Mesenchymal stem cell (in vitro differentiated cells and primary cell): ENCODE measurements around the gene PDS5B.
A peak's percentile ranks its signal among the peaks of the same experiment; 100 is the strongest.

Experiments used
- DNase-seq: peaks from one replicate; pipeline ENCODE4 v3.0.0-alpha.2; 2013
- H2AFZ ChIP-seq: one replicate; pipeline ENCODE4 v1.6.1; 2013; ENCODE audit warnings: low read depth, mild to moderate bottlenecking, control low read depth, inconsistent platforms, low read length, moderate library complexity
- H2AK5ac ChIP-seq: 2 replicates; pipeline ENCODE4 v1.6.1; 2013; ENCODE audit warnings: low read length, moderate library complexity, mild to moderate bottlenecking, inconsistent platforms; ENCODE audit not compliant: severe bottlenecking
- H2BK120ac ChIP-seq: one replicate; pipeline ENCODE4 v1.6.1; 2013; ENCODE audit warnings: low read depth, mild to moderate bottlenecking, inconsistent platforms, low read length, moderate library complexity
- H2BK12ac ChIP-seq, 2 experiments: one replicate each; pipeline ENCODE4 v1.6.1; 2013; ENCODE audit warnings: inconsistent platforms in 2 of 2, low read length in 2 of 2, mild to moderate bottlenecking in 2 of 2, moderate library complexity in 2 of 2, control low read depth in 1 of 2
- H2BK15ac ChIP-seq: one replicate; pipeline ENCODE4 v1.6.1; 2013; ENCODE audit warnings: mild to moderate bottlenecking, low read depth, inconsistent platforms; ENCODE audit not compliant: poor library complexity, severe bottlenecking
- H2BK5ac ChIP-seq: 2 replicates; pipeline ENCODE4 v1.6.1; 2013; ENCODE audit warnings: low read depth, mild to moderate bottlenecking, low read length, control low read depth, inconsistent platforms; ENCODE audit not compliant: poor library complexity, severe bottlenecking
- H3K14ac ChIP-seq, 2 experiments: one replicate each; pipeline ENCODE4 v1.6.1; 2013; ENCODE audit warnings: inconsistent platforms in 2 of 2, low read length in 2 of 2, control low read depth in 1 of 2, mild to moderate bottlenecking in 1 of 2, moderate library complexity in 1 of 2
- H3K18ac ChIP-seq, 2 experiments: one replicate each; pipeline ENCODE4 v1.6.1; 2013; ENCODE audit warnings: inconsistent platforms in 2 of 2, low read length in 2 of 2, control low read depth in 1 of 2, low read depth in 1 of 2, mild to moderate bottlenecking in 1 of 2
- H3K23ac ChIP-seq, 2 experiments: one replicate each; pipeline ENCODE4 v1.6.1; 2013; ENCODE audit warnings: inconsistent platforms in 2 of 2, low read length in 2 of 2, mild to moderate bottlenecking in 2 of 2, moderate library complexity in 2 of 2, control low read depth in 1 of 2
- H3K27ac ChIP-seq: 2 replicates; pipeline ENCODE4 v1.5.1; 2013; ENCODE audit warnings: mild to moderate bottlenecking, moderate library complexity, low read length, control low read depth, inconsistent platforms; ENCODE audit not compliant: poor library complexity, severe bottlenecking
- H3K27me3 ChIP-seq, 2 experiments: 2 replicates each; pipeline versions ENCODE4 v1.6.1 to v1.7.0; 2013; ENCODE audit warnings: low read length in 2 of 2, mild to moderate bottlenecking in 2 of 2, moderate library complexity in 2 of 2, control low read depth in 1 of 2, inconsistent platforms in 1 of 2; ENCODE audit not compliant: control insufficient read depth in 1 of 2, insufficient read depth in 1 of 2
- H3K36me3 ChIP-seq, 2 experiments: 2 replicates each; pipeline versions ENCODE4 v1.6.1 to v1.7.0; 2013; ENCODE audit warnings: low read length in 2 of 2, control low read depth in 1 of 2, inconsistent platforms in 1 of 2, low read depth in 1 of 2, mild to moderate bottlenecking in 1 of 2; ENCODE audit not compliant: insufficient read depth in 2 of 2, control insufficient read depth in 1 of 2
- H3K4ac ChIP-seq, 2 experiments: one replicate each; pipeline ENCODE4 v1.6.1; 2013; ENCODE audit warnings: inconsistent platforms in 2 of 2, low read length in 2 of 2, mild to moderate bottlenecking in 2 of 2, moderate library complexity in 2 of 2, control low read depth in 1 of 2, low read depth in 1 of 2
- H3K4me1 ChIP-seq: 2 replicates; pipeline ENCODE4 v1.6.1; 2013; ENCODE audit warnings: low read depth, low read length, control low read depth; ENCODE audit not compliant: control insufficient read depth, insufficient read depth
- H3K4me2 ChIP-seq: 2 replicates; pipeline ENCODE4 v1.6.1; 2013; ENCODE audit warnings: low read length, mild to moderate bottlenecking, inconsistent platforms; ENCODE audit not compliant: poor library complexity, severe bottlenecking
- H3K4me3 ChIP-seq, 2 experiments: 2 replicates each; pipeline versions ENCODE4 v1.5.1 to v1.7.0; 2013; ENCODE audit warnings: low read length in 2 of 2, mild to moderate bottlenecking in 2 of 2, control low read depth in 1 of 2, low read depth in 1 of 2; ENCODE audit not compliant: insufficient read depth in 1 of 2
- H3K79me1 ChIP-seq: replicated peaks from 2 replicates; pipeline ENCODE4 v1.6.1; 2013; ENCODE audit warnings: mild to moderate bottlenecking, control low read depth, low read length, inconsistent platforms; ENCODE audit not compliant: poor library complexity, severe bottlenecking
- H3K9ac ChIP-seq: 2 replicates; pipeline ENCODE4 v1.7.0; 2013; ENCODE audit warnings: mild to moderate bottlenecking, low read length, moderate library complexity
- H3K9me3 ChIP-seq: 2 replicates; pipeline ENCODE4 v1.7.0; 2013; ENCODE audit warnings: mild to moderate bottlenecking, low read length; ENCODE audit not compliant: control insufficient read depth
- H4K8ac ChIP-seq: one replicate; pipeline ENCODE4 v1.6.1; 2013; ENCODE audit warnings: inconsistent platforms, mild to moderate bottlenecking, low read length, moderate library complexity
- H4K91ac ChIP-seq: one replicate; pipeline ENCODE4 v1.6.1; 2013; ENCODE audit warnings: mild to moderate bottlenecking, low read length, inconsistent platforms
- WGBS: methylation state at CpG from one replicate; pipeline ENCODE4 v1.1.7; 2013; ENCODE audit warnings: mixed read lengths; 5-methylcytosine and 5-hydroxymethylcytosine counted together

PDS5B gene

DNA sequence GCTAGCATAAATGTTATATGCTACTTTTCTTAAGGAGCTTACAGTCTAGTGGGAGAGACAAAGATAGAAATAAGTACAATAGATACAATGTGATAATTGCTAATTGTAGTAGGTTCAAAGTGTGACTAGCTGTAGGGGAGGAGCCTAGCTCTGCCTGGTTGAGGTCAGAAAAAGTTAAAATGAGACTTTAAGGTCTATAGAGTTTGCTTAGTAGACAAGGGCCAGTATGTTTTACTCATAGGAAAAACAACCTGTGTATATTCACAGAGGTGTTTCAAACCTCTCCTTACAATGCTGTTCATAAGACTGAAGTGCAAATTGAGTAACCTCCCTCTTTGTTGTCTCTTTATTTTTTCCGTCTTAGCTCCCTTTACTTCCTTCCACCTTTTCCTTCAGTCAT, 56.1 kb downstream of the PDS5B start:
- no peak overlapping the region for H3K14ac ChIP-seq
- H3K36me3 ChIP-seq, result no peaks in the 10 kb centered on the region
- no peak overlapping the region for H3K9ac ChIP-seq
- H3K4me2 ChIP-seq, result no peak overlapping the region
- no peaks in the 10 kb centered on the region for H3K9me3 ChIP-seq
- H3K23ac ChIP-seq, result no peak overlapping the region
- no peak overlapping the region for H3K18ac ChIP-seq
- peaks cover 8% of the 10 kb centered on the region for H3K4me1 ChIP-seq
- no peaks in the 10 kb centered on the region for H3K27me3 ChIP-seq
- H3K27ac ChIP-seq, result no peak overlapping the region
- no peak overlapping the region for H2AFZ ChIP-seq
- no peak overlapping the region for H2BK120ac ChIP-seq
- H3K79me1 ChIP-seq, result peaks cover 8% of the 10 kb centered on the region
- WGBS, result 100% methylated on average over 1 of the region's 1 CpG
- no peak overlapping the region for H3K4me3 ChIP-seq
- no peak overlapping the region for H3K4ac ChIP-seq
- H2BK12ac ChIP-seq, result no peak overlapping the region
- DNase-seq, result no peak
- H2BK5ac ChIP-seq, result no peak overlapping the region
- no peak overlapping the region for H4K91ac ChIP-seq
- H2AK5ac ChIP-seq, result no peak overlapping the region
- H2BK15ac ChIP-seq, result no peak overlapping the region
- H4K8ac ChIP-seq, result no peak overlapping the region

DNA sequence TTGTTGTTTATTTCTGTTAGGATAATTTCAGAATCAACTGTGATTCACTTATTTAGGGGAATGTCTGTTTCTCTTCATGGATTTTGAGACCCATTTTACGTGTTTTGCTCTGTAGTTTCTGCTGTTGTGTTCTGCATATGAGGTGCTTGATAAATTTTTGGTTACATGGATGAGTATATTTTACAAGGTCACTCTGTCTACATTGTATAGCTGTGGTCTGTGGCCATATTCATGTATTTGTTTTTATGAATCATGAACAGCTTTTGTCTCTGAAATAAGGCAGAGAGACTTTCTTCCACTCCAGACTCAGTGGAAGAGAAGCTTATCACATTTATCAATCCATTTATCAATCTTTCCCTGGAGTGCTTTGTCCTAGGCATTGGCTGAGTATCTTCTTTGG, 56.6 kb downstream of the PDS5B start:
- Histone ChIP-seq H3K14ac (no peak overlapping the region), H2BK120ac (no peak overlapping the region), H2BK5ac (no peak overlapping the region), H4K8ac (no peak overlapping the region), H3K27me3 (no peaks in the 10 kb centered on the region), H3K4me3 (no peak overlapping the region), H2BK15ac (no peak overlapping the region), H2AFZ (no peak overlapping the region), H3K9me3 (no peaks in the 10 kb centered on the region), H3K4me2 (no peak overlapping the region), H3K27ac (no peak overlapping the region), H3K4me1 (peaks cover 9% of the 10 kb centered on the region), H3K79me1 (peaks cover 9% of the 10 kb centered on the region), H3K4ac (no peak overlapping the region), H2AK5ac (no peak overlapping the region), H2BK12ac (no peak overlapping the region), H4K91ac (no peak overlapping the region), H3K36me3 (no peaks in the 10 kb centered on the region), H3K18ac (no peak overlapping the region), H3K23ac (no peak overlapping the region), H3K9ac (no peak overlapping the region)
- 86% methylated on average over 1 of the region's 1 CpG for WGBS
- no peak for DNase-seq

GRCh38 chr13:32645854-32646253, 59.6 kb downstream of the PDS5B start:
- no peak overlapping the region for H3K4me3 ChIP-seq
- H2BK12ac ChIP-seq, result no peak overlapping the region
- H3K4ac ChIP-seq, result no peak overlapping the region
- peaks cover 7% of the 10 kb centered on the region for H3K79me1 ChIP-seq
- no peak overlapping the region for H3K27ac ChIP-seq
- no peak overlapping the region for H2BK15ac ChIP-seq
- WGBS, result 91% methylated on average over 2 of the region's 2 CpGs
- H3K18ac ChIP-seq, result no peak overlapping the region
- H2AK5ac ChIP-seq, result no peak overlapping the region
- H3K36me3 ChIP-seq, result no peaks in the 10 kb centered on the region
- no peak overlapping the region for H3K4me2 ChIP-seq
- no peaks in the 10 kb centered on the region for H3K27me3 ChIP-seq
- no peak overlapping the region for H2AFZ ChIP-seq
- DNase-seq, result no peak
- H3K14ac ChIP-seq, result no peak overlapping the region
- no peak overlapping the region for H2BK120ac ChIP-seq
- no peak overlapping the region for H4K91ac ChIP-seq
- no peak overlapping the region for H2BK5ac ChIP-seq
- no peaks in the 10 kb centered on the region for H3K9me3 ChIP-seq
- H3K23ac ChIP-seq, result no peak overlapping the region
- peaks cover 9% of the 10 kb centered on the region for H3K4me1 ChIP-seq
- H3K9ac ChIP-seq, result no peak overlapping the region
- H4K8ac ChIP-seq, result peak overlapping the region; percentile 72

GRCh38 chr13:32647926-32648325, 61.7 kb downstream of the PDS5B start:
- Histone ChIP-seq H2AK5ac (no peak overlapping the region), H3K27me3 (no peaks in the 10 kb centered on the region), H3K14ac (no peak overlapping the region), H2BK15ac (no peak overlapping the region), H2BK5ac (no peak overlapping the region), H4K91ac (no peak overlapping the region), H3K27ac (no peak overlapping the region), H3K18ac (no peak overlapping the region), H3K23ac (no peak overlapping the region), H3K4me2 (no peak overlapping the region), H3K79me1 (peaks cover 7% of the 10 kb centered on the region), H3K4ac (no peak overlapping the region), H3K4me3 (no peak overlapping the region), H3K9me3 (no peaks in the 10 kb centered on the region), H3K36me3 (peaks cover 0 to under 1% of the 10 kb centered on the region in 2 experiments), H2AFZ (no peak overlapping the region), H4K8ac (no peak overlapping the region), H3K9ac (no peak overlapping the region), H3K4me1 (peaks cover 9% of the 10 kb centered on the region), H2BK12ac (no peak overlapping the region), H2BK120ac (no peak overlapping the region)
- WGBS, result no CpG with 5 or more reads among the region's 1 CpG
- DNase-seq, result no peak
